Kasumi-1 (cell line): ENCODE results near the gene MEIOB.

ENCODE experiments used
- DNase-seq, 2 experiments: peaks; one replicate each; lab custom pipeline; 2025; lab: John Stamatoyannopoulos, UW

Gene MEIOB

DNA sequence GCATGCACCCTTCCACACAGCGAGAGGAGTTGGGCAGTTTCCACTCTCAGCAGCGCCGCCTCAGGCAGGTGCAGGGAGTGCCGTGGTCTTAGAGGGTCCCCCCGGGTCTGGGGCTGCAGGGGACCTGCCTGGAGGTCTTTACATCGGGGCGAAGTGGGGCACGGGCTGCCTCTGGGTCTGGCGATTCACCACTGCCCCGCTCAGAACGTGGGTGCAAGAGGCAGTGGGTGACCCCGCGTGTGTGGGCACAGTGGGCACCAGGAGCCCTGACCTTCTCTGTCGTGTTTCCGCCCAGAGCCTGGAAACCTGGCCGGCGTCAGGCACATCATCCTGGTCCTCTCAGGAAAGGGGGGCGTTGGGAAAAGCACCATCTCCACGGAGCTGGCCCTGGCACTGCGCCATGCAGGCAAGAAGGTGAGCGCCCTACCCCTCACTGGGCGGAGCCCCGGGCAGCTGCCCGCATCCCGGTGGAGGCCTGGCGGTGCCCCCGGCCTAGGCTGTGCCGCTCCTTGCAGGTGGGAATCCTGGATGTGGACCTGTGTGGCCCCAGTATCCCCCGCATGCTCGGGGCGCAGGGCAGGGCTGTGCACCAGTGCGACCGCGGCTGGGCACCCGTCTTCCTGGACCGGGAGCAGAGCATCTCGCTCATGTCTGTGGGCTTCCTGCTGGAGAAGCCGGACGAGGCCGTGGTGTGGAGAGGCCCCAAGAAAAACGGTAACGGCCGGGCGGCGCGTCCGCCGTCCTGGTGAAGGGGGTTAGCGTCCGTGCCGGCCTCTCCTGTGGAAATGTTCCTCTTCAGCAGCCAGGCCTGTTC is 85.5 kb downstream of the MEIOB start:
- DNase-seq, result no peak

DNA sequence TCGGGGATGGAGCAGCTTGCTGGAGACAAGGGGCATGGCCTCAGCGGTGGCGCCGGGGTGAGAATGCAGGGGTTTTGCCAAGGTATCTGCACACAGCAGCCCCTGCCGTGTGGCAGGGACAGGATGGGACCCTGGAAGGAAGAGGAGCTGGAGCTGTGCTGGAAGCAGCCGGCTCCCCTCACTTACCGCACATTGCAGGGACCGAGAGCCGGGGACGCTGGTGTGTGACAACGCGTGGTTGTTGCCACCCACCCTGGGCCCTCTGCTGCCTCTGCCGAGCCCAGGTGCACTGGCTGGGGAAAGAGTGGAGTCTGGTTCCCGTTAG is 86.2 kb downstream of the MEIOB start:
- DNase-seq, result no peak

- no peak for DNase-seq
These were observed 86.8 kb downstream of the MEIOB start for GRCh38 chr16:1784977-1785845.
